Skeletal muscle tissue (tissue), 4 donors: ENCODE results near the gene CTRB1. TPM values are rescaled to one million over a fixed set of nuclear protein-coding genes. Genes with fewer than 3 reads are reported as not detected.

Experiments
- H3K27ac ChIP-seq: one replicate; pipeline ENCODE4 v1.7.0; 2013; ENCODE audit warnings: mild to moderate bottlenecking, low read depth, low read length, inconsistent platforms
- H3K27me3 ChIP-seq, 3 donors: one replicate each; pipeline ENCODE4 v1.7.0; 2013; ENCODE audit warnings: low read length in 3 of 3; ENCODE audit not compliant: control insufficient read depth in 3 of 3, insufficient read depth in 3 of 3
- H3K36me3 ChIP-seq, 3 donors: one replicate each; pipeline ENCODE4 v1.7.0; 2013; ENCODE audit warnings: low read length in 3 of 3; ENCODE audit not compliant: control insufficient read depth in 3 of 3, insufficient read depth in 3 of 3
- H3K4me1 ChIP-seq, 3 donors: one replicate each; pipeline ENCODE4 v1.7.0; 2013; ENCODE audit warnings: low read length in 3 of 3, mild to moderate bottlenecking in 3 of 3; ENCODE audit not compliant: control insufficient read depth in 3 of 3, insufficient read depth in 3 of 3
- H3K4me3 ChIP-seq, 3 donors: one replicate each; pipeline ENCODE4 v1.7.0; 2013; ENCODE audit warnings: low read length in 3 of 3
- H3K9ac ChIP-seq, 3 donors: one replicate each; pipeline ENCODE4 v1.7.0; 2013; ENCODE audit warnings: low read length in 3 of 3, mild to moderate bottlenecking in 3 of 3, moderate library complexity in 2 of 3, low read depth in 1 of 3
- H3K9me3 ChIP-seq, 3 donors: one replicate each; pipeline ENCODE4 v1.7.0; 2013; ENCODE audit warnings: low read length in 3 of 3; ENCODE audit not compliant: control insufficient read depth in 3 of 3
- total RNA-seq: library from RNA; depleted of rRNA; stranded (reverse); fragments of >200 nt; gene quantifications from one replicate; pipeline ENCODE4 v1.2.3, GENCODE V29; 2014
- donor health status: Osteomylitis.

CTRB1 gene
- total RNA-seq, 1 donor from 2014 or later = not detected

DNA sequence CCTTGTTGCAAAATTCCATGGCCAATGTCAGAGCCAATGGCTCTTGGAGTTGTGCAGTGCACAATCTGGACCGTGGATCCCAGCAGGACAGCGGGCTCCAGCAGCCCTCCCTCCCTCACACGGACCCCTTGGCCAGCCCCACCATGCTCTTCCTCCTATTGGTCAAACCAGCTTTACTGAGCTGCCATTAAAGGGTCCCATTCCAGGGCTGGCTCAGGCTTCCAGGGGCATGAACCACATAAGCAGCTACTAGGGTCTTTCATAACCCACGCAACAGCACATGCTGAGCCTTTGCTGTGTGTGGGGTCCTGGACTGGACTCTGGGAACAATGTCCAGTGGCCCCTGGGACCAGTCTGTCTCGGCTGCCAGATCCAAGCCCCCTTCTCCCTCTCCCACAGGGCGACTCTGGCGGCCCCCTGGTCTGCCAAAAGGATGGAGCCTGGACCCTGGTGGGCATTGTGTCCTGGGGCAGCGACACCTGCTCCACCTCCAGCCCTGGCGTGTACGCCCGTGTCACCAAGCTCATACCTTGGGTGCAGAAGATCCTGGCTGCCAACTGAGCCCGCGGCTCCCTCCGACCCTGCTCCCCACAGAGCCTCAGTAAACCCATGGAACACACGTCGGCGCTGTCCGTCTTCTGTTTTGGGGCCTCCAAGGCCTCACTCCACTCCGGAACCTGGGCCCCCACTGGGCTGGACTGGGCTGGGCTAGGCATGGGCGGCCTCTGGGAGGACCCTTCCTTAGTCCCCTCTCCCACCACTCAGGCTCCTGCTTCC is 5.7 kb downstream of the CTRB1 start:
- Histone ChIP-seq H3K27me3 (peaks cover 0 to 6% (median 2%) of the 10 kb centered on the region in 3 donors), H3K27ac (no peak overlapping the region), H3K9me3 (no peaks in the 10 kb centered on the region), H3K4me1 (no peaks in the 10 kb centered on the region), H3K4me3 (no peak overlapping the region), H3K36me3 (peaks cover 13 to 15% (median 15%) of the 10 kb centered on the region in 3 donors), H3K9ac (no peak overlapping the region)

DNA sequence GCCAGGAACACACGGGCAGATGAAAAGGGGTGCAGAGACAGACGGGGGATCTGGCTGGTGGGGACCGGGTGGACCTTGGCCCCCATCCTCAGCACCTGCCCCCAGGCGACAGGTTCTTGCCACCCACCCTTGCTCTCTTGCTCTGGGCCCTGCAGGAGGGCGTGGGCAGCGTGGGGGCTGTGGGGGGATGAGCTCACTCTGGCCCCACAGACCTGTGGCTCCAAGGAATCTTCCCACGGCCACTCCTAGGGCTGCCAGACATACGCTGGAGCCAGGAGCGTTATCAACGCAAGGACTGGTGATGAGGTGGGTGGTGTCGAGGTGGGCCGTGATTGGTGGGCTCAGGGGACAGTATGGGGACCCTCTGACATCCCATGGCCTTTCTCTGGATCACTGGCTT is 6.3 kb downstream of the CTRB1 start:
- no peaks in the 10 kb centered on the region for H3K9me3 ChIP-seq

DNA sequence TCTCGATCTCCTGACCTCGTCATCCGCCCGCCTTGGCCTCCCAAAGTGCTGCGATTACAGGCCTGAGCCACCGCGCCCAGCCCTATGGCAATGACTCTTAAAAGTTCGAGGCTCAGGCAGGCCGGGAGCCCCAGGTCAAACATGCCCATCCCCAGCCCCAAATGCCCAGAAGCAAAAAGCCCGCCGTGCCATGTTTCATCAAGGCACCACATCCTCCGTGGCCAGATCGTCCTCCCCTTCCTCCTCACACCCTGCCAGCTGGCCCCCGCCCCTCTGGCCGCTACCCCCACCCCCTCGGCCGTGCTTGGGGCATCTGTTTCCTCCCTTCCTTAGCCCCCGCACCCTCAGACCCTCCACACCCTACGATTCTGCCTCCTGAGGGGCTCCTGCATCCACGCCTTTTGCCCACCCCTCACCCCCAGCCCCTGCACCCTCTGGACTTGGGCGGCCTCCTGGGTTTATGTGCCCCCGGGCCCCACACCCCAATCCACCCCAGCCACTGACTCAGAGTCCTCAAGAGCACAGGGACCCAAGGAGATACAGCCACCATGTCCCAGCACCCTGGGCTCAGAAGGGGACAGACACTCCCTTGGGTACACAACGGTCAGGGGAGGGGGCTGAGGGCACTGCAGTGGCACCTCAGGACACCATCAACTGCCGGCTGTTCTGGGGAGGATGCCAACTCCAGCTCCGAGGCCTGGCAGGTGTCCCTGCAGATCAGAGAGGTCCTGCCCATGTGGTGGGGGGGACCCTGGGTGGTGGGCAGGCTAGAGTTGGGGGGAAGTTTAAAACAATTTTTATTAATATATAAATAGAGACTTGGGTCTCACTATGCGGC is 7.1 kb downstream of the CTRB1 start:
- Histone ChIP-seq H3K9me3 (no peaks in the 10 kb centered on the region), H3K9ac (no peak overlapping the region), H3K4me3 (no peak overlapping the region), H3K36me3 (peaks cover 20 to 21% (median 21%) of the 10 kb centered on the region in 3 donors), H3K4me1 (peaks cover 4 to 10% (median 4%) of the 10 kb centered on the region in 3 donors), H3K27me3 (peaks cover 0 to 6% (median 2%) of the 10 kb centered on the region in 3 donors), H3K27ac (no peak overlapping the region)

More for the DNA sequence above, 6.3 kb downstream of the CTRB1 start:
- H3K36me3 ChIP-seq = peaks cover 19 to 21% (median 19%) of the 10 kb centered on the region in 3 donors
- H3K9ac ChIP-seq = no peak overlapping the region
- no peak overlapping the region for H3K27ac ChIP-seq
- H3K4me1 ChIP-seq = peaks cover 0 to 4% (median 0%) of the 10 kb centered on the region in 3 donors
- peaks cover 0 to 6% (median 2%) of the 10 kb centered on the region in 3 donors for H3K27me3 ChIP-seq
- H3K4me3 ChIP-seq = no peak overlapping the region

DNA sequence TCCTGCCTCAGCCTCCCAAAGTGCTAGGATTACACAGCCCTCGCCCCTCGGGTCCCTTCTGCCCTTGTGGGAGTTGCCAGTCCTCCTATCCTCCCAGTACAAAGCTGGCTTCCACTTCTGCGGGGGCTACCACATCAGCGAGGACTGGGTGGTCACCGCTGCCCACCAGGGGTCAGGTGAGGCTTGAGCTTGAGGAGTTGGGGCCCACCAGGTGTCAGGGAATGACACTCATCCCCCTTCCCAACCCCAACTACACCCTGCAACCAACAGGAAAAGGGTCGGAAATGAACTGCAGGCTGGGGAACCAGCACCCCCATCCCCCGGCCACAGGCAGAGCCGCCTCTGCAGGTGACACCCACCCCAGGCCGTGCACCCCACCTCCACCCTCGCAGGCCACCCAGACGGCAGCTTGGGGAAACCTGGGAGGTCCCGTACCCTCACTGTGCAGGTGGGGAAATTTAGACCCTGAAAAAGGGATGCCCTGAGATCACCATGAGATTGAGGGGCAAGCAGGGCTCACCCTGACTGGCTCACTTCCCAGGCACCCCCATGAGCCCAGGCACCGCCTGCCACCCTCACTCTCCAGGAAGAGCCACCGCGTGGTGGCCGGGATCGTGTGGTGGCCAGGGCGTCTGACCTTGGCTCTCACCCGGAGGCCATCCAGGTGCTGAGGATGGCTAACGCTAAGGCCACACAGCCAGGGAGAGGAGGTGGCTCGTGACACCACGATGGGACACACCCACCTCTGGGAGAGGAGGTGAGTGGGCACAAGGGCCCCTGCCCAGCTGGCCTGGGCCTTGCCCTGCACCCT is 8.0 kb downstream of the CTRB1 start:
- Histone ChIP-seq H3K4me1 (peaks cover 4 to 10% (median 4%) of the 10 kb centered on the region in 3 donors), H3K27ac (no peak overlapping the region), H3K9me3 (no peaks in the 10 kb centered on the region), H3K4me3 (no peak overlapping the region), H3K27me3 (peaks cover 0 to 6% (median 2%) of the 10 kb centered on the region in 3 donors), H3K36me3 (peaks cover 20 to 26% (median 21%) of the 10 kb centered on the region in 3 donors), H3K9ac (no peak overlapping the region)

DNA sequence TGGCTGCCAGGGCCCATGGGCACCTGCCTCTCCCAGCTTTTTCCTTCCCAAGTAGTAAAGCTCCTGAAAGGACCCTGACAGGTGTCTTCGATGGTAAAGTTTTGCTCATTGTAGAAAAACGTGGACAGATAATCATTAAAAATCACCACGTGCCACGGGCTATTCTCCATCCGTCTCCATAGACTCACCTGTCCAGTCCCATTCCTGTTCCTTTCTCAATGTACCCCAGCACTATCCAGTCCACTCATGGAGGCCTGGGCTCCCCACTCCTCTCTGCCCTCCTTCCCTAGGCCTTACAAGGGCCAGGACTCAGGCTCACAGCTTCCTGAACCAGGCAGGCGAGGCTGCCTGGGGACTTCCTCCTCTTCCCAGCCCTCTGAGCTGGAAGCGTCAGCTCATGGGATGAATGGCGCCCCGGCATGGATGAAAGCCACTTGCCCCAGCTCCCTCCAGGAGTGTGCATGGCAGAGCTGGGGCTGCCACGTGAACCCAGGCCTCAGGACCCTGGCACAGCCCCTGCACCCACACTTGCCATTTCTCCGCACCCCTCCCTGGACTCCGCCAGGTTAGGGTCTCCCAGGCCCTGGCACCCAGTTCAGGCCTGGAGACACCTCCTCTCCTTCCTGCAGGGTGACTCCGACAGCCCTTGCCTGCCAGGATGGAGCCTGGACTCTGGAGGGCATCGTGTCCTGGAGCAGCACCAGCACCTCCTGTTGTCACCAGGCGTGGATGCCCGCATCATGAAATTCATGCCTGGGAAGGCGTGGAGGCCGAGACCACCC is 8.8 kb downstream of the CTRB1 start:
- no peak overlapping the region for H3K4me3 ChIP-seq
- peaks cover 22 to 29% (median 24%) of the 10 kb centered on the region in 3 donors for H3K36me3 ChIP-seq
- peaks cover 0 to 6% (median 2%) of the 10 kb centered on the region in 3 donors for H3K27me3 ChIP-seq

DNA sequence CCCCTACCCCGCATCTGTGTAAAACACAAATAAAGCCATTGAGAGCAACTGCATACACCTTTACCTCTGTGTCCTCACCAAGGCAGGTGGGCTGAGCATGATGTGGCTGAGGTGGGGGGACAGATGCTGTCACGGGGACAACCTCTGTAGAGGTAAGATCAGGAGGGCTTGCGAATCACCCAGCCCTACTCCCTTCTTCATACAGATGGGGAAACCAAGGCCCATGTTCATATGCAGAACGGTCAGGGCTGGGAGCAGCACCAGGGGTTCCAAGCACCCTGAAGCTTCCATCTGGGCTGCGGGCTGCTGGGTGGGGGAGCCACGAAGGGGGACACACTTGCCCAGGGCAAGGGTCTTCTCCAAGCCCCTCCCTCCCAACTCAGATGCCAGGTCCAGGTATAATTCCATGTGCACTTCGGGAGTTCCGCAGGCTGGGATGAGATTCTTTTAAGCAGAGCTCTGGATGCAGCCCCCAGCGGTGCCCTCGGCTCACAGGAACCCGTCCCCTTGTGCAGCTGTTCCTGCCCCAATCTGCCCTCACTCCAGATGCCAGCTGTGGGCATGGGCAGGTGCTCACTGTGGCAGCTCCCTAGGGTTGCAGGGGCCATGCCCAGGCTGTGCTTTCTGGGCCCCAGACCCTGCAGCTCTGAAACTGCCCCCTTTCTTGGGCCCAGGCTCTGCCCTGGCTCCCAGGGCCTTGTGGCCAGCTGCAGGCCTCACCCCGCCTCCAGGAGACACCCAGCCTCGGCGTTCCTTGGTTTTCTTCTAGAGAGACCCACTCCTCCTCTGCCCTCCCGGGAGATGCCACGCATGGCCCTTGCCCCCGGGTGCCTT is 9.6 kb downstream of the CTRB1 start:
- Histone ChIP-seq H3K9me3 (no peaks in the 10 kb centered on the region), H3K27me3 (peaks cover 0 to 6% (median 2%) of the 10 kb centered on the region in 3 donors), H3K4me1 (peaks cover 4 to 11% (median 4%) of the 10 kb centered on the region in 3 donors), H3K4me3 (no peak overlapping the region), H3K27ac (no peak overlapping the region), H3K9ac (no peak overlapping the region), H3K36me3 (peaks cover 26 to 35% (median 31%) of the 10 kb centered on the region in 3 donors)

More for the DNA sequence above, 8.8 kb downstream of the CTRB1 start:
- no peaks in the 10 kb centered on the region for H3K9me3 ChIP-seq
- peaks cover 4 to 10% (median 4%) of the 10 kb centered on the region in 3 donors for H3K4me1 ChIP-seq
- no peak overlapping the region for H3K9ac ChIP-seq
- H3K27ac ChIP-seq = no peak overlapping the region

DNA sequence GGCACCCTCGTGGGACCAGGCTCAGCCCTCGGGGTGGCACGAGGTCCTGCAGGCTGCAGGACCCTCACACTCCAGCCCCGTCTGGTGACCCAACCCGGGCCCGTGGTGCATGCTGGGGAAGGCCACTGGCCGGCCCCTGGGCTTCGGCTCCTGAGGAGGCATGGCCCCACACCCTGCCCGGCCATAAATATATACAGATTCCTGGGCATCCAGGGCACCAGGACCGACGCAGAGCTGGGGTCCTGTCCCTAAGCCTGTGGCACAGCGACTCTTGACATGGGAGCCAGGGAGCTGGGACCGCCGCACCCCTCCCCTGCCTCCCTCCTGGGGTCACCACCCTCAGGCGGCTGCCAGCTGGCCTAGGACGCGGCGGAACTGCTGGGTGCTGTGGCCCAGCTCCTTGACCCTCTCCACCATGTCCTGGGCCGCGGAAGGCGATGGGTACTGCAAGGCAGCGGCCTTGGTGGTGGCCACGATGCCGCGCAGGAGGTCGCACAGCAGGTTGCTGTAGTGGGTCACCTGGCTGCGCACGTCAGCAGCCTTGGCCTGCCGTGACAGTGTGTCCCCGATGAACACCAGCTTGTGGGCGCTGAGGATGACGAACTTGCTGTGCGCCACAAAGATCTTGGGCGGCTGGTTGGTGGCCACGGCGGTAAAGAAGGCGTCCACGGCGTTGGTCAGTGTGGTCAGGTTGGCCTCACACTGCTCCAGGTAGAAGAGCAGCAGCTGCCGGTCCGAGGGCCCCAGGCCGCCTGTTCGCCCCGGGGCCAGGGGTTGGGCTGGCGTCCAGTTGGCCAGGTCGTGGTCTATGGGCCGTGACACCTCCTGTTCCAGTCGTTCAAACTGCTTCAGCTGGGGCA is 10.6 kb downstream of the CTRB1 start:
- Histone ChIP-seq H3K36me3 (peaks cover 33 to 38% (median 35%) of the 10 kb centered on the region in 3 donors), H3K4me1 (peaks cover 9 to 22% (median 15%) of the 10 kb centered on the region in 3 donors), H3K4me3 (no peak overlapping the region), H3K9me3 (no peaks in the 10 kb centered on the region), H3K9ac (no peak overlapping the region), H3K27ac (no peak overlapping the region), H3K27me3 (peaks cover 0 to 6% (median 2%) of the 10 kb centered on the region in 3 donors)
